ENCODE results near the gene ZNF500. TPM values are rescaled to one million over a fixed set of nuclear protein-coding genes. Genes with fewer than 3 reads are reported as not detected.
A peak's percentile ranks its signal among the peaks of the same experiment; 100 is the strongest.

The ZNF500 gene
- total RNA-seq, 1 experiment from 2014 or later = 10.4 TPM

- ChIA-PET POLR2A (ENCODE audit: unreplicated experiment) (no interaction called here), CTCF (interaction anchor here (0.7 to 0.8 kb wide), 2 partner anchors 32 to 274 kb away, joined by 3 read pairs; no protein-coding TSS in a partner anchor)
- DNase-seq = no peak
- Histone ChIP-seq H3K79me2 (ENCODE audit: low read length) (peaks cover 20% of the 10 kb centered on the region), H4K20me1 (ENCODE audit: low read length) (no peaks in the 10 kb centered on the region), H3K4me2 (ENCODE audit: low read length) (peak overlapping the region; percentile 92), H3K4me3 (ENCODE audit: low read length) (peak overlapping the region; percentile 64), H3K27ac (ENCODE audit: low read length) (no peak overlapping the region), H3F3A (ENCODE audit: low read length, unreplicated experiment) (no peaks in the 10 kb centered on the region), H2AFZ (ENCODE audit: low read length) (peak overlapping the region; percentile 85), H3K9ac (ENCODE audit: low read length) (no peak overlapping the region), H3K9me3 (ENCODE audit: low read length) (no peaks in the 10 kb centered on the region), H3K4me1 (ENCODE audit: insufficient read depth, low read length) (peaks cover 15% of the 10 kb centered on the region), H3K9me2 (replicated peaks; ENCODE audit: low read length) (no peaks in the 10 kb centered on the region), H3K27me3 (ENCODE audit: low read length) (no peaks in the 10 kb centered on the region), H3K36me3 (ENCODE audit: low read depth, low read length) (no peaks in the 10 kb centered on the region)
- TF ChIP-seq EZH2 (IDR thresholded peaks at IDR 0.05; ENCODE audit: low read length, unreplicated experiment) (no peak), EZH2phosphoT487 (IDR thresholded peaks at IDR 0.05; ENCODE audit: borderline replicate concordance, low read length) (no peak), CTCF (conservative IDR thresholded peaks at IDR 0.05; ENCODE audit: low read depth, low read length) (no peak)
- no TSS peak for BruUV-seq (replicated peaks)
- ATAC-seq = no peak
- intact Hi-C loops (cut with micrococcal nuclease) = no loop called here
These were observed 2.3 kb upstream of the ZNF500 start for GRCh38 chr16:4769306-4769638.

- no peaks in the 10 kb centered on the region for H3K36me3 ChIP-seq (ENCODE audit: low read depth, low read length)
- H3K27me3 ChIP-seq (ENCODE audit: low read length) = no peaks in the 10 kb centered on the region
- peak overlapping the region; percentile 85 for H2AFZ ChIP-seq (ENCODE audit: low read length)
- DNase-seq (peak; percentile 91), ATAC-seq (peak; percentile 89)
- peak overlapping the region; percentile 41 for H3K27ac ChIP-seq (ENCODE audit: low read length)
- ChIA-PET POLR2A (ENCODE audit: unreplicated experiment) (no interaction called here), CTCF (interaction anchor here (0.7 to 0.8 kb wide), 2 partner anchors 33 to 274 kb away, joined by 3 read pairs; no protein-coding TSS in a partner anchor)
- peak overlapping the region; percentile 64 for H3K4me3 ChIP-seq (ENCODE audit: low read length)
- no peaks in the 10 kb centered on the region for H3F3A ChIP-seq (ENCODE audit: low read length, unreplicated experiment)
- H3K9ac ChIP-seq (ENCODE audit: low read length) = peak overlapping the region; percentile 56
- H4K20me1 ChIP-seq (ENCODE audit: low read length) = no peaks in the 10 kb centered on the region
- H3K4me2 ChIP-seq (ENCODE audit: low read length) = peak overlapping the region; percentile 92
- no peak for TF ChIP-seq CTCF (conservative IDR thresholded peaks at IDR 0.05; ENCODE audit: low read depth, low read length)
- no peak for TF ChIP-seq EZH2 (IDR thresholded peaks at IDR 0.05; ENCODE audit: low read length, unreplicated experiment)
- TF ChIP-seq EZH2phosphoT487 (IDR thresholded peaks at IDR 0.05; ENCODE audit: borderline replicate concordance, low read length) = no peak
- peaks cover 15% of the 10 kb centered on the region for H3K4me1 ChIP-seq (ENCODE audit: insufficient read depth, low read length)
- intact Hi-C loops (cut with micrococcal nuclease) = no loop called here
- peaks cover 20% of the 10 kb centered on the region for H3K79me2 ChIP-seq (ENCODE audit: low read length)
- no peaks in the 10 kb centered on the region for H3K9me3 ChIP-seq (ENCODE audit: low read length)
- H3K9me2 ChIP-seq (replicated peaks; ENCODE audit: low read length) = no peaks in the 10 kb centered on the region
- TSS peak; percentile 52 for BruUV-seq (replicated peaks)
These were observed 1.8 kb upstream of the ZNF500 start for GRCh38 chr16:4768549-4769305.

- DNase-seq (no peak), ATAC-seq (no peak)
- Histone ChIP-seq H3K9ac (ENCODE audit: low read length) (peak overlapping the region; percentile 56), H3K9me3 (ENCODE audit: low read length) (no peaks in the 10 kb centered on the region), H3F3A (ENCODE audit: low read length, unreplicated experiment) (no peaks in the 10 kb centered on the region), H3K4me1 (ENCODE audit: insufficient read depth, low read length) (peaks cover 15% of the 10 kb centered on the region), H2AFZ (ENCODE audit: low read length) (peak overlapping the region; percentile 85), H3K4me2 (ENCODE audit: low read length) (peak overlapping the region; percentile 92), H4K20me1 (ENCODE audit: low read length) (no peaks in the 10 kb centered on the region), H3K27me3 (ENCODE audit: low read length) (no peaks in the 10 kb centered on the region), H3K4me3 (ENCODE audit: low read length) (peak overlapping the region; percentile 64), H3K36me3 (ENCODE audit: low read depth, low read length) (no peaks in the 10 kb centered on the region), H3K27ac (ENCODE audit: low read length) (peak overlapping the region; percentile 41), H3K9me2 (replicated peaks; ENCODE audit: low read length) (no peaks in the 10 kb centered on the region), H3K79me2 (ENCODE audit: low read length) (peaks cover 20% of the 10 kb centered on the region)
- intact Hi-C loops (cut with micrococcal nuclease) = no loop called here
- ChIA-PET POLR2A (ENCODE audit: unreplicated experiment) (no interaction called here), CTCF (no interaction called here)
- BruUV-seq (replicated peaks) = TSS peak; percentile 6
- no peak for TF ChIP-seq CTCF (conservative IDR thresholded peaks at IDR 0.05; ENCODE audit: low read depth, low read length)
- no peak for TF ChIP-seq EZH2phosphoT487 (IDR thresholded peaks at IDR 0.05; ENCODE audit: borderline replicate concordance, low read length)
- TF ChIP-seq EZH2 (IDR thresholded peaks at IDR 0.05; ENCODE audit: low read length, unreplicated experiment) = no peak
These were observed 1.0 kb upstream of the ZNF500 start for GRCh38 chr16:4767872-4768548.
